GM21515 (cell line): ENCODE results near the gene MXRA8.
"Not testable (repeated sequence)": the region's sequence is repeated elsewhere in the genome, so short reads cannot be mapped to it uniquely, and the experiment has no call there.

Source experiments
- ATAC-seq: cut with Tn5 transposase; IDR thresholded peaks from one replicate; pipeline ENCODE4 v1.9.1; 2021; ENCODE audit not compliant: unreplicated experiment

The MXRA8 gene

GRCh38 chr1:1393428-1393827 lies 35.1 kb upstream of the MXRA8 start:
- ATAC-seq: no peak

GRCh38 chr1:1393014-1393413 lies 34.7 kb upstream of the MXRA8 start:
- no peak for ATAC-seq

GRCh38 chr1:1391225-1391624 lies 32.9 kb upstream of the MXRA8 start:
- no peak for ATAC-seq

- ATAC-seq: no peak
Observed at GRCh38 chr1:1390675-1391074, 32.3 kb upstream of the MXRA8 start.

- ATAC-seq: no peak
Observed at GRCh38 chr1:1388078-1388472, 29.7 kb upstream of the MXRA8 start.

- no peak for ATAC-seq
Observed at GRCh38 chr1:1387098-1388077, 29.0 kb upstream of the MXRA8 start.

- no peak for ATAC-seq
Observed at GRCh38 chr1:1385931-1386330, 27.6 kb upstream of the MXRA8 start.

GRCh38 chr1:1385339-1385738 lies 27.0 kb upstream of the MXRA8 start:
- ATAC-seq: not testable (repeated sequence)

- ATAC-seq: no peak
Observed at GRCh38 chr1:1381294-1381693, 22.9 kb upstream of the MXRA8 start.

- no peak for ATAC-seq
Observed at GRCh38 chr1:1380860-1381259, 22.5 kb upstream of the MXRA8 start.

- ATAC-seq: no peak
Observed at GRCh38 chr1:1377540-1378205, 19.3 kb upstream of the MXRA8 start.

- no peak for ATAC-seq
Observed at GRCh38 chr1:1376551-1377226, 18.3 kb upstream of the MXRA8 start.

GRCh38 chr1:1374929-1375662 lies 16.7 kb upstream of the MXRA8 start, which contains the start of gene AURKAIP1:
TSS of gene AURKAIP1 (minus strand) at chr1:1375207. CDS start at chr1:1374756, 451 bp downstream.
- ATAC-seq: peak; percentile 84

- ATAC-seq: peak; percentile 3
Observed at GRCh38 chr1:1374589-1374928, 16.2 kb upstream of the MXRA8 start.

GRCh38 chr1:1373815-1374588 lies 15.6 kb upstream of the MXRA8 start:
- ATAC-seq: no peak

GRCh38 chr1:1373051-1373814 lies 14.9 kb upstream of the MXRA8 start:
- no peak for ATAC-seq

GRCh38 chr1:1371746-1372711 lies 13.7 kb upstream of the MXRA8 start:
- ATAC-seq: no peak

GRCh38 chr1:1371364-1371745 lies 13.0 kb upstream of the MXRA8 start:
- no peak for ATAC-seq
